Panc1 (cell line): ENCODE results near the gene UQCRH.

Source experiments
- POLR2AphosphoS5 ChIP-seq: IDR thresholded peaks from 2 replicates; pipeline ENCODE4 v1.6.1; 2012; ENCODE audit warnings: mild to moderate bottlenecking, low read depth, low read length, moderate library complexity
- TF ChIP-seq, protein P1 (sequence below): fragments of 450-650 bp; IDR thresholded peaks from 2 replicates; pipeline ENCODE4 v1.5.1; 2017; ENCODE audit warnings: mild to moderate bottlenecking
- TF ChIP-seq, protein P2 (sequence below), 2 experiments: IDR thresholded peaks; 2 replicates each; pipeline ENCODE4 v1.6.1; 2011 to 2012; ENCODE audit warnings: low read depth in 2 of 2, control low read depth in 1 of 2, low read length in 1 of 2, mild to moderate bottlenecking in 1 of 2, moderate library complexity in 1 of 2; ENCODE audit not compliant: insufficient read depth in 1 of 2

DNA sequence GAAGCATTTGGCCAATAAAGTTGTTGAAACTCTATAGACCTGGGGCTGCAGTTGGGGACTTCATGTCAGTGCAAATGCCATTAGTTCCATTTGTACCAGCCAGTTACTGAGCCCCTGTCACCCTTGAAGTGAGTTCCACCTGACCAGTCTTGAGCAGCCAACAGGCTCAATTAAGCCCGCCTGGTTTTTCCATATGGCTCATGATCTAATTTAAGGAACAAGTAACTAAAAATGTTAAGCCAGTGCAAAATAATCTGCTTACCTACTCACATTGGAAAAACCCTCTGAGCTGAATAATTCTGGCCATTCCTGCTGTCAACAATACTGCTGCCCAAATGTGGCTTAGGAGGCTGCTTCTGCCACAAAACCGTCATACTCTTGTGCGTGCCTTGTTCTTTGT is 58.7 kb downstream of the UQCRH start:
- TF ChIP-seq, protein P1, sequence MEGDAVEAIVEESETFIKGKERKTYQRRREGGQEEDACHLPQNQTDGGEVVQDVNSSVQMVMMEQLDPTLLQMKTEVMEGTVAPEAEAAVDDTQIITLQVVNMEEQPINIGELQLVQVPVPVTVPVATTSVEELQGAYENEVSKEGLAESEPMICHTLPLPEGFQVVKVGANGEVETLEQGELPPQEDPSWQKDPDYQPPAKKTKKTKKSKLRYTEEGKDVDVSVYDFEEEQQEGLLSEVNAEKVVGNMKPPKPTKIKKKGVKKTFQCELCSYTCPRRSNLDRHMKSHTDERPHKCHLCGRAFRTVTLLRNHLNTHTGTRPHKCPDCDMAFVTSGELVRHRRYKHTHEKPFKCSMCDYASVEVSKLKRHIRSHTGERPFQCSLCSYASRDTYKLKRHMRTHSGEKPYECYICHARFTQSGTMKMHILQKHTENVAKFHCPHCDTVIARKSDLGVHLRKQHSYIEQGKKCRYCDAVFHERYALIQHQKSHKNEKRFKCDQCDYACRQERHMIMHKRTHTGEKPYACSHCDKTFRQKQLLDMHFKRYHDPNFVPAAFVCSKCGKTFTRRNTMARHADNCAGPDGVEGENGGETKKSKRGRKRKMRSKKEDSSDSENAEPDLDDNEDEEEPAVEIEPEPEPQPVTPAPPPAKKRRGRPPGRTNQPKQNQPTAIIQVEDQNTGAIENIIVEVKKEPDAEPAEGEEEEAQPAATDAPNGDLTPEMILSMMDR = no peak
- no peak for TF ChIP-seq POLR2AphosphoS5
- TF ChIP-seq, protein P2, sequence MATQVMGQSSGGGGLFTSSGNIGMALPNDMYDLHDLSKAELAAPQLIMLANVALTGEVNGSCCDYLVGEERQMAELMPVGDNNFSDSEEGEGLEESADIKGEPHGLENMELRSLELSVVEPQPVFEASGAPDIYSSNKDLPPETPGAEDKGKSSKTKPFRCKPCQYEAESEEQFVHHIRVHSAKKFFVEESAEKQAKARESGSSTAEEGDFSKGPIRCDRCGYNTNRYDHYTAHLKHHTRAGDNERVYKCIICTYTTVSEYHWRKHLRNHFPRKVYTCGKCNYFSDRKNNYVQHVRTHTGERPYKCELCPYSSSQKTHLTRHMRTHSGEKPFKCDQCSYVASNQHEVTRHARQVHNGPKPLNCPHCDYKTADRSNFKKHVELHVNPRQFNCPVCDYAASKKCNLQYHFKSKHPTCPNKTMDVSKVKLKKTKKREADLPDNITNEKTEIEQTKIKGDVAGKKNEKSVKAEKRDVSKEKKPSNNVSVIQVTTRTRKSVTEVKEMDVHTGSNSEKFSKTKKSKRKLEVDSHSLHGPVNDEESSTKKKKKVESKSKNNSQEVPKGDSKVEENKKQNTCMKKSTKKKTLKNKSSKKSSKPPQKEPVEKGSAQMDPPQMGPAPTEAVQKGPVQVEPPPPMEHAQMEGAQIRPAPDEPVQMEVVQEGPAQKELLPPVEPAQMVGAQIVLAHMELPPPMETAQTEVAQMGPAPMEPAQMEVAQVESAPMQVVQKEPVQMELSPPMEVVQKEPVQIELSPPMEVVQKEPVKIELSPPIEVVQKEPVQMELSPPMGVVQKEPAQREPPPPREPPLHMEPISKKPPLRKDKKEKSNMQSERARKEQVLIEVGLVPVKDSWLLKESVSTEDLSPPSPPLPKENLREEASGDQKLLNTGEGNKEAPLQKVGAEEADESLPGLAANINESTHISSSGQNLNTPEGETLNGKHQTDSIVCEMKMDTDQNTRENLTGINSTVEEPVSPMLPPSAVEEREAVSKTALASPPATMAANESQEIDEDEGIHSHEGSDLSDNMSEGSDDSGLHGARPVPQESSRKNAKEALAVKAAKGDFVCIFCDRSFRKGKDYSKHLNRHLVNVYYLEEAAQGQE (IDR thresholded peaks at IDR 0.05; ENCODE audit: insufficient read depth in 1 of 2, low read depth in 2 of 2, low read length in 1 of 2) = no peak
